K562 (cell line): ENCODE results near the gene MFAP3. TPM values are rescaled to one million over a fixed set of nuclear protein-coding genes. Genes with fewer than 3 reads are reported as not detected.
A peak's percentile ranks its signal among the peaks of the same experiment; 100 is the strongest.

ENCODE experiments used
- ARID4B ChIP-seq: sonication (generic); formaldehyde crosslinking; IDR thresholded peaks from 2 replicates; pipeline ENCODE4 v1.8.0; 2022; ENCODE audit warnings: mild to moderate bottlenecking, missing genetic modification reagents
- CBFA2T3 ChIP-seq: fragments of 450-650 bp; IDR thresholded peaks from 2 replicates; pipeline ENCODE4 v1.6.1; 2017
- CEBPB ChIP-seq: fragments of 450-650 bp; IDR thresholded peaks from 2 replicates; pipeline ENCODE4 v1.6.1; 2016; ENCODE audit warnings: missing genetic modification characterization, missing compliant biosample characterization
- DEAF1 ChIP-seq: fragments of 450-650 bp; formaldehyde crosslinking; IDR thresholded peaks from 2 replicates; pipeline ENCODE4 v1.4.0; 2020; ENCODE audit warnings: mild to moderate bottlenecking, moderate library complexity
- ERF ChIP-seq: fragments of 450-650 bp; formaldehyde crosslinking; IDR thresholded peaks from 2 replicates; pipeline ENCODE4 v1.4.0; 2020; ENCODE audit warnings: mild to moderate bottlenecking, mixed read lengths
- FOXA1 ChIP-seq: fragments of 450-650 bp; IDR thresholded peaks from 2 replicates; pipeline ENCODE4 v1.6.1; 2016; ENCODE audit warnings: mild to moderate bottlenecking, borderline replicate concordance
- HNRNPH1 ChIP-seq: fragments of 200-400 bp; formaldehyde crosslinking; optimal IDR thresholded peaks from 2 replicates; pipeline ENCODE3; 2017; ENCODE audit warnings: low read depth, mild to moderate bottlenecking, low read length, moderate library complexity
- MAX ChIP-seq: sonication (generic); formaldehyde crosslinking; IDR thresholded peaks from 2 replicates; pipeline ENCODE4 v1.9.0; 2022; ENCODE audit warnings: mild to moderate bottlenecking, missing genetic modification reagents
- MCM2 ChIP-seq: fragments of 450-650 bp; IDR thresholded peaks from 2 replicates; pipeline ENCODE4 v1.6.1; 2017; ENCODE audit warnings: low read depth, mild to moderate bottlenecking
- NFE2 ChIP-seq: IDR thresholded peaks from 2 replicates; pipeline ENCODE4 v1.6.1; 2014; ENCODE audit warnings: antibody characterized with exemption, low read depth
- NFE2L1 ChIP-seq: fragments of 450-650 bp; IDR thresholded peaks from 2 replicates; pipeline ENCODE4 v1.6.1; 2016; ENCODE audit warnings: missing genetic modification characterization, low read depth, mild to moderate bottlenecking, missing compliant biosample characterization, moderate library complexity, borderline replicate concordance
- NONO ChIP-seq, 2 experiments: fragments of 200-400 bp in 1 of 2; fragments of 450-650 bp in 1 of 2; formaldehyde crosslinking in 1 of 2; IDR thresholded peaks; 2 replicates each; pipeline ENCODE4 v1.6.1; 2017; ENCODE audit warnings: low read depth in 2 of 2, mild to moderate bottlenecking in 2 of 2, moderate library complexity in 2 of 2, low read length in 1 of 2
- RBM22 ChIP-seq: fragments of 200-400 bp; formaldehyde crosslinking; IDR thresholded peaks from 2 replicates; pipeline ENCODE4 v1.6.1; 2018; ENCODE audit warnings: low read length, low read depth; ENCODE audit not compliant: poor library complexity, severe bottlenecking
- SAFB2 ChIP-seq: fragments of 200-400 bp; formaldehyde crosslinking; IDR thresholded peaks from 2 replicates; pipeline ENCODE4 v1.6.1; 2018; ENCODE audit warnings: borderline replicate concordance, low read length, low read depth, moderate library complexity; ENCODE audit not compliant: severe bottlenecking
- THAP7 ChIP-seq: fragments of 250-450 bp; sonication (Bioruptor Pico); IDR thresholded peaks from 2 replicates; pipeline ENCODE4 v1.5.0; 2021
- ZFPM2 ChIP-seq: fragments of 250-450 bp; sonication (Bioruptor Pico); IDR thresholded peaks from 2 replicates; pipeline ENCODE4 v1.5.1; 2022; ENCODE audit warnings: mild to moderate bottlenecking
- ZFX ChIP-seq: sonication (generic); formaldehyde crosslinking; IDR thresholded peaks from 2 replicates; pipeline ENCODE4 v1.8.0; 2022; ENCODE audit warnings: mild to moderate bottlenecking, missing genetic modification reagents, moderate library complexity
- ZNF143 ChIP-seq: sonication (generic); formaldehyde crosslinking; IDR thresholded peaks from 2 replicates; pipeline ENCODE4 v1.9.0; 2022; ENCODE audit warnings: mild to moderate bottlenecking, missing genetic modification reagents
- ZNF395 ChIP-seq: fragments of 200-800 bp; sonication (Bioruptor generic); IDR thresholded peaks from 2 replicates; pipeline ENCODE4 v1.6.1; 2017; ENCODE audit warnings: missing genetic modification characterization, missing compliant biosample characterization
- ZNF583 ChIP-seq: fragments of 250-450 bp; sonication (Bioruptor Pico); IDR thresholded peaks from 2 replicates; pipeline ENCODE4 v1.4.0; 2020
- polyA plus RNA-seq, 8 experiments: library from polyadenylated mRNA; depleted of rRNA in 4 of 8; stranded (reverse) in 5 of 8; unstranded in 3 of 8; fragments of >200 nt; fragmentation: Nextera tagmentation in 2 of 8; fragmentation: Illumina TruSeq in 1 of 8; extraction: Ambion mirVana in 2 of 8; extraction: Trizol in 1 of 8; gene quantifications; 2 replicates each; pipeline versions ENCODE4 v1.2.1 to v1.2.3, GENCODE V29; 2011 to 2014; ENCODE audit warnings: inconsistent platforms in 1 of 8, missing spikeins in 1 of 8
- total RNA-seq, 7 experiments: library from RNA; depleted of rRNA in 6 of 7; stranded (reverse); fragments of >200 nt in 6 of 7; fragmentation: Illumina TruSeq in 2 of 7; extraction: Trizol in 2 of 7; gene quantifications; 2 replicates each; pipeline versions ENCODE4 v1.2.1 to v1.2.3, GENCODE V29; 2011 to 2021; ENCODE audit warnings: low replicate concordance in 1 of 7

Gene MFAP3
- total and polyA plus RNA-seq, 9 of the 15 experiments (the other 6 are each of a cell fraction or from before 2014, with no cell fraction given): 9.5 to 39.1 (median 20.7) TPM

- TF ChIP-seq ZFX (CRISPR knock-in tag): peak; percentile 81
- TF ChIP-seq CBFA2T3: no peak
- TF ChIP-seq CEBPB: no peak
- no peak for TF ChIP-seq THAP7 (CRISPR knock-in tag)
- no peak for TF ChIP-seq SAFB2
- TF ChIP-seq NFE2L1: no peak
- TF ChIP-seq ARID4B (CRISPR knock-in tag): peak; percentile 85
- TF ChIP-seq ZNF395: no peak
- TF ChIP-seq MAX (CRISPR knock-in tag): peak; percentile 79
- TF ChIP-seq FOXA1: no peak
- TF ChIP-seq MCM2: no peak
- TF ChIP-seq NONO (IDR thresholded peaks at IDR 0.05; ENCODE audit: low read depth in 2 of 2, low read length in 1 of 2): no peak; a peak in 1 of 4 replicates
- no peak for TF ChIP-seq ERF
- TF ChIP-seq DEAF1 (CRISPR knock-in tag): no peak
- 0 out of 2 replicates have a peak, but pooled peaks have one; percentile 5 for TF ChIP-seq NFE2
- TF ChIP-seq ZFPM2: no peak
- no peak for TF ChIP-seq HNRNPH1
- no peak for TF ChIP-seq ZNF143 (CRISPR knock-in tag)
- 0 out of 2 replicates have a peak, but pooled peaks have one; percentile 12 for TF ChIP-seq ZNF583
- peak; percentile 40 for TF ChIP-seq RBM22
These were observed at the start of gene MFAP3, which contains the start of gene FAM114A2 (continued) for GRCh38 chr5:154038707-154039457.
